GM23338 (cell line): ENCODE results near the gene PAGR1.

Source experiments
- CTCF ChIP-seq, 2 experiments: fragments of 200-600 bp in 1 of 2; sonication (generic) in 1 of 2; conservative IDR thresholded peaks; 2 replicates each; pipeline versions ENCODE4 v1.5.1 to v1.6.1; 2016 to 2017; ENCODE audit warnings: antibody characterized with exemption in 2 of 2, low read depth in 2 of 2, mild to moderate bottlenecking in 2 of 2, moderate library complexity in 1 of 2
- EZH2phosphoT487 ChIP-seq: fragments of 200-600 bp; sonication (generic); IDR thresholded peaks from one replicate; pipeline ENCODE4 v1.8.1; 2018; ENCODE audit warnings: antibody characterized with exemption; ENCODE audit not compliant: unreplicated experiment
- JUNB ChIP-seq: IDR thresholded peaks from one replicate; pipeline ENCODE4 v1.6.1; 2016; ENCODE audit warnings: antibody characterized with exemption; ENCODE audit not compliant: unreplicated experiment

GRCh38 chr16:29863669-29863984, 47.7 kb downstream of the PAGR1 start:
- no peak for TF ChIP-seq CTCF (conservative IDR thresholded peaks at IDR 0.05; ENCODE audit: low read depth in 2 of 2)
- TF ChIP-seq EZH2phosphoT487 = no peak
- no peak for TF ChIP-seq JUNB
